NK-92 treated with Interleukin-12 subunit alpha and Interleukin-12 subunit beta, amount 100 ng/mL, for 24 hours (cell line): ENCODE results near the gene UGT3A2.

ENCODE experiments used
- DNase-seq: peaks from one replicate; lab custom pipeline; 2025; lab: John Stamatoyannopoulos, UW

Gene UGT3A2

DNA sequence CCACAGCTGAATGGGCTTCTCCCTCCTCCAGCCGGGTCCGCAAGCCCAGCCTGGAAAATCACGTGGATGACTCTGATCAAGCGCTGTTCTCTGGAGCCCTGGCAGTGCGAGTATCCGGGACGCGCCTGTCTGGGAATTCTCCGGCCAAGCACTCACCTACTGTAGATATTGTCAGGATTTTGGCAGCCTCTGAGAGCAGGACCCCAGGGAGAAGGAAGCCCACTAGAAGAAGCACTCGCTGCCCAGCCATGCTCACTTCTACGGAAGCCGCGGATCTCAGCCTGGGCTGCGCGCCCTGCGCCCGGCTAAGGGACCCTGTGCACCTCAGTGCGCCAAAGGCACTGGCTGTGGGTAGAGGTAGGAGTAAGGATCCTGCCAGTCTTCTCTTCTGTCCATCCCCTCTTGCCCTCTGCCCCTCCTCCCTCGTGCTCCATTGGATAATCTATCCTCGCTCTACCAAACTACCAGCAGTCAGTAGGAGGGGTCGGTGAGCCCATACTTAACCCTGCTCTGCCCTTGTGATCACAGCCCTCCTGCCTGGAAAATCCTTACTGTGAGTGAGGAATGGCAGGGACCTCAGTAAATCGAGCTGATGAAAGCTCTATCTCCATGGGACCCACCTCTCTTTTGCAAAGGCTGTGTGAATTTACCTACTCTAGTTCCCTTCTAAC lies at the start of gene UGT3A2:
Gene UGT3A2, minus strand, starts transcription at position 343 of the 671 bp plus-strand sequence. Its CDS starts 93 bp downstream, at position 250.
- DNase-seq: no peak

GRCh38 chr5:36111238-36111637 lies 44.6 kb upstream of the UGT3A2 start:
- no peak for DNase-seq

- DNase-seq: no peak
Measured at GRCh38 chr5:36108758-36109460, 42.2 kb upstream of the UGT3A2 start.

- no peak for DNase-seq
Measured at GRCh38 chr5:36105819-36106218, 39.1 kb upstream of the UGT3A2 start.

DNA sequence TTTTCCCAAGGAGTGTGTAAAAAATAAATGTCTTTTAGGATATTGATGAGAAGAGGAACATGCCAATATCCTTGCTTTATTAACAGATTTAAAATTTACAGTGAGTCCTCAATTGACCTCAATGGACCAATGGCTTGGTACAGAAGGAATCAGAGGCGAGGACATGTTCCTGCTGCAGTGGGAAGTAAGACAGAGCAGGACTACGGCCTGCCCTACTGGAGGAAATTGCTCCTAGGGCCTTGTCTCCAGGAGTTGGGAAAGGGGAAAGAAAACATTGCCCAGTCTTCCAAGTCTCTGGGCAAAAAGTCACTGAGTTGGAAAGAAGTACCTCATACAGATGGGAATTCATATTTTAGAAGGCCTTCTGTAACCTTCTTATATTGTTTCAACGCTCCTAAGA lies 33.1 kb upstream of the UGT3A2 start:
- no peak for DNase-seq

DNA sequence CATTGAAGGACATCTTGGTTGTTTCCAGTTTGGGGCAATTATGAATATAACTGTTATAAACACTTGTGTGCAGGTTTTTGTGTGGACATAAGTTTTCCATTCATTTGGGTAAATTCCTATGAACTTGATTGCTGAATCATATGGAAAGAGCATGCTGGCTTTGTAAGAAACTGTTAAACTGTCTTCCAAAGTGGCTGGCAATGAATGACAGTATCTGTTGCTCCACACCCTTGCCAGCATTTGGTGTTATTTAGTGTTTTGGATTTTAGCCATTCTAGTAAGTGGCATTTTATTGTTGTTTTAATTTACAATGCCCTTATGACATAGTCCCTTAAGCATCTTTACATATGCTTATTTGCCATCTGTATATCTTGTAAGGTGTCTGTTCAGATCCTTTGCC lies 29.8 kb upstream of the UGT3A2 start:
- no peak for DNase-seq

- no peak for DNase-seq
Measured at GRCh38 chr5:36089989-36090388, 23.3 kb upstream of the UGT3A2 start.

- DNase-seq: no peak
Measured at GRCh38 chr5:36079200-36079781, 12.6 kb upstream of the UGT3A2 start.

- no peak for DNase-seq
Measured at GRCh38 chr5:36078430-36078829, 11.7 kb upstream of the UGT3A2 start.

DNA sequence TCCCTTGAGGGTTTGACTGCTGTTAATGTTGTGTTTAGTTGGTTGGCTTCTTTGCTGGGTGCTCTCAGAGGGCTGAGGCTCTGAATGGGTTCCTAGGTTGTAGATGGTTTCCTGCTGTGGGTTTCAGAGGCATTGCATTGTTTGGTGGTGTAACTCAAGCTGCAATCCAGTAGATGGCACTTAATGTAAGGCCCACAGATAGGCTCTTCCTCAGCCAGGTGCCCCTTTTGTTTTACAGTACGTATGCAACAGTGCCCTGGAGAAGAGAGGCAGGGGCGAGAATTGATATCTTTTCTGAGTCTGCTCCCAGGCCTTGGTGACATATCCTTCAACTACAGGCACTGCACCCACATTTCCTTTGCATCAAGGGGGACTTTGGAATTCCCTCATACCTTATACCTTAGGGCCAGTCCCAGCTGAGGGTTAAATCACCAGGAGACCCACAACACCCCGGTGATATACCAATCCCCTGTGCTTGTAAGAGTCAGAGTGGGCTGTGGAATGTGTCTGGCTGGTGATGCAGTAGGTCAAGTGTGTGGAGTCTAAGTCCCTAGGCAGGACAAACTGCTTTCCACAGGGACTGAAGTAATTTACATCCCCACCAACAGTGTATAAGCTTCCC lies 7.0 kb upstream of the UGT3A2 start:
- no peak for DNase-seq

DNA sequence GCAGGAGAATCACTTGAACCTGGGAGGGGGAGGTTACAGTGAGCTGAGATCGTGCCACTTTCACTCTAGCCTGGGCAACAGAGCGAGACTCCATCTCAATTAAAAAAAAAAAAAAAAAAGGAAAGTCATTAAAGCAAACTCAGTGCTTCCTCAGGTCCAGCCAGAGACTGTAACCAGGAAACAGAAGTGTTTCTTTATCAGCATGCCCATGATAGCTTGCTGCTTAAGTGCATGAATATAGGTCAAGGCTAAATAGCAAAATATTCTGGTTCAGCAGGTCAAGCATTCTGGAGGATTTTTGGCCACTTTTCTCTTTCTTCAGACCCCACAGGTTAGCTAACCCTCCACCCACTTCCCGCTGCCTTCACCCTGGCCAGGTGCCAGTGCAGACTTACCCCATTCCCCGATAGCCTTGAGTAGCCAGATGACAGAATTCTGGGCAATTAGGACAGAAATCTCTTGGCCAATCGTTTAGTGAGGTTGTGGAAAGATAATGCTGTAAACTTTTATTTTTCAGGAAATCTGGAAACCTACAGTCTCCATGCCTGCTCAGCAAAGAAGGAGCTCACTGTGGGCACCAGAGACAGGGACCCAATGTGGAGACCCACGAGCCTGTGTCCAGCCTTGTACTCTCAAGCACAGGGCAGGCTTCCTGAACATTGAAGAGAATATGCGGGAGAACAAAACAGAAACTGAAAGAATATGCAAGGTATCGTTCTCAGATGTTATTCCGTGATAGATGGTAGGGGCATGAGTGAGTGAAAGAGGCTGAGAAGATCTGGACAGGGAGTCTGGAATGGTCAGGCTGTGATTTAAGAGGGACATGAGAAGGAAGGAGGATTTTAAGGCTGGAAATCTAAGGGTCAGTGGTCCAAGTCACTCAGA lies 4.2 kb upstream of the UGT3A2 start:
- no peak for DNase-seq

DNA sequence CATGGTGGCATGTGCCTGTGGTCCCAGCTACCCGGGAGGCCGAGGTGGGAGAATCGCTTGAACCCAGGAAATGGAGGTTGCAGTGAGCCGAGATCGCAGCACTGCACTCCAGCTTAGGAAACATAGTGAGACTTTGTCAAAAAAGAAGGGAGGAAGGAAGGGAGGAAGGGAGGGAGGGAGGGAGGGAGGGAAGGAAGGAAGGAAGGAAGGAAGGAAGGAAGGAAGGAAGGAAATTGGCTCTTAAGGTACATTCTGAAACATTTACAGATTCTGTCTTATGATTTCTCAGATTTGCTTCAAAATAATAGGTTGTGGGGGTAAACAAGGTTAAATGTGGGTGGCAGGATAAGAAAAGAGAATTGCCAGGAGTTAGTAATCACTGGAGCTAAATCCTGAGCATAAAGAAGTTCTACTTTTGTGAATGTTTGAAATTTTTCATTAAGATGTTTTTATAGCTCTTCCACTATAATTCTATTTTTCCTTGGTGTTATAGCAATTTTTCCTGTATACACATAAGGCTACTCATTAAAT lies 2.1 kb upstream of the UGT3A2 start:
- no peak for DNase-seq

GRCh38 chr5:36066001-36066539 lies 612 bp downstream of the UGT3A2 start:
- no peak for DNase-seq

GRCh38 chr5:36060420-36060887 lies 6.2 kb downstream of the UGT3A2 start:
- no peak for DNase-seq

GRCh38 chr5:36059571-36060419 lies 6.9 kb downstream of the UGT3A2 start:
- DNase-seq: no peak

DNA sequence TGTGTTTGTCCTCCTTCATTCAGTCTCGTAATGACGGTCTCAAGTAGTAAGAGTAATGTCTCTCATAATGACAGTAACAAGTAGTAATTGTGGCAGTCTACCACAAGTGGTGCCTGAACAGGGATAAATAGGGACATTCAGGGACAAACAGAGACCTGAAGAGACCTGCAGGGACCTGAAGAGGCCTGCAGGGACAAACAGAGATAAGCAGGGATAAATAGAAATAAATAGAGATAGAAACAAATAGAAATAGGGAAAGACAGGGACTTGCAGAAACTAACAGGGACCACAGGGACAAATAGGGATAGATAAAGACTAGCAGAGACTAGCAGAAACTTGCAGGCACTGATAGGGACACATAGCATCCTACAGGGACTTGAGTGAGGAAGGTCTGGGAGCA lies 7.9 kb downstream of the UGT3A2 start:
- DNase-seq: no peak

DNA sequence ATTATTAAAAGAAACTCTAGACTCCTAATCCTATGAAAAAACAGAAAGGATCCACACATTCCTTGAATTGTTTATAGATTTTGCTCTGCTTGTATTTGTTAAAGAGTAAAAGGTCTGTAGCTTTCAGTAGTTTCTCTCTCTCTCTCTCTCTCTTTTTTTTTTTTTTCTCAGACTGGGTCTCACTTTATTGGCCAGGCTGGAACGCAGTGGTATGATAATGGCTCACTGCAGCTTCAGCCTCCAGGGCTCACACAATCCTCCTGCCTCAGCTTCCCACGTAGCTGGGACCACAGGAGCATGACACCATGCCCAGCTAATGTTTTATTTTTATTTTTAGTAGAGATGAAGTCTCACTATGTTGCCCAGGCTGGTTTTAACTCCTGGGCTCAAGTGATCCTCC lies 9.3 kb downstream of the UGT3A2 start:
- no peak for DNase-seq

GRCh38 chr5:36056422-36056821 lies 10.3 kb downstream of the UGT3A2 start:
- no peak for DNase-seq

DNA sequence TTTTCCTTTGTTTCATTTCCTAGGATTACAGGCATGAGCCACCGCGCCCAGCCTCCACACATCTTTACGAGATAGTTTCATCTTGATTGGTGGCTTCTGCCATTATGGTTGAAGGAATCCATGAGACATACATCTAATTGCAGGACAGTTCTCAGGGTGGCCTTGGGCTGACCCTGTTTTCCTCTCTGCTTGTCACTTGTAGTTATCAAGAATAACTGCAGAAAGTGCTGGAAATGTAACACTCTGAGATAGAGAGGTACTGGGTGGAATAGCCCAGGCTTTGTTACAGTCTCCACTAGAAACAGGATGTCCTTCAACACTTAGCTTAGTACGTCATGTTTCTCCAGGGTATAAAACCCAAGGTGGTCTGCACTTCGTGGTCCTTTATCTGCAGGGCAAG lies 10.7 kb downstream of the UGT3A2 start:
- no peak for DNase-seq

DNA sequence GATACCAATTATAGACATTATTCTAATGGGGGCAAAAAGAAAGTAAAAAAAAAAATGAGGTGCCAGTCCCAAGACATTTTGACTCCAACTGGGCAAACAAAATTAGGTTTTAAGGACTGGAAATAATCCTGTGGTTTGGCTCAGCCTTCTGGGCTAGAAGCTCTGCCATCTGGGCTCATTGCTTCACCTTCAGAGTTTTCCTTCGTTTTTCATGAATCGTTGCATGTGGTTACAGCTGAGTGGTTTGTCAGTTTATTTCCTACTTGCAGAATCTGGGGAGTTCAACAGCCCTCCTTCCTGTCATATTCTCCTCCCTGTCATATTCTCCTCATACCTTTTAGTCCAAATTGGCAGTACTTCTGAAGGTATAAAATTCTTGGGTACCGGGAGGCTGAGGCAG lies 12.0 kb downstream of the UGT3A2 start:
- DNase-seq: no peak
